Measurements from ENCODE around the gene ABTB2. TPM values are rescaled to one million over a fixed set of nuclear protein-coding genes. Genes with fewer than 3 reads are reported as not detected.

ABTB2 gene
- total and polyA plus RNA-seq, 2 of the 8 experiments (the other 6 are each of a cell fraction or from before 2014, with no cell fraction given), result 7.7 to 10.2 TPM

DNA sequence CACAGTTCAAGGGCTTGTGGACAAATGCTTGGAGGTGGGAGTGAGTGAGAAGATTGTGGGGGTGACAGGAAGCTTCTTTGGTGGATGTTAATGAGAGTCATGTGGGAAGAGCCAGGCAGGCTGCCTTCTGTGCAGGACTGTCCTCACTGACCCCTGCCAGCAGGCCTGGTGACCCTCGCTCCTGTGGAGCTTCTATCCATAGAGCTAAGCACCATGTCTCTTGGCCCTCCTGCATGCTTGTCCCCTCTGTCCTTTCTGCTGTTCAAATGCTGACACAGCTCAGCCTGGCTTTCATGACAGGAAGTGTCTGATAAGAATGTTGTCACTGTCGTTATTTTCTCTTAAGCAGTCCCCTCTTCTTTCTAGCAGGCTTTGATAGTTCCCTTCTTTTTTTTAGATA, 214.8 kb downstream of the ABTB2 start:
- H3K56ac ChIP-seq (replicated peaks; ENCODE audit: insufficient read length, low read depth, low read length), result no peak overlapping the region
- no peak overlapping the region for H2AK5ac ChIP-seq (ENCODE audit: low read depth, low read length)
- H2BK20ac ChIP-seq (ENCODE audit: low read length), result no peak overlapping the region
- no peaks in the 10 kb centered on the region; the same call in 1 of the 2 replicates for H3K23me2 ChIP-seq (ENCODE audit: low read depth, low read length)
- H2BK5ac ChIP-seq (ENCODE audit: low read depth, low read length), result no peak overlapping the region
- no peak overlapping the region for H3K4ac ChIP-seq (replicated peaks; ENCODE audit: insufficient read length, low read depth, low read length)
- no peak overlapping the region for H4K91ac ChIP-seq (replicated peaks; ENCODE audit: insufficient read length, low read length)
- no peak overlapping the region for H3K23ac ChIP-seq (ENCODE audit: insufficient read length)
- no peaks in the 10 kb centered on the region for H3K79me2 ChIP-seq (ENCODE audit: control insufficient read depth in 1 of 2, insufficient read depth in 2 of 2, low read length in 2 of 2)
- CTCF ChIA-PET (ENCODE audit: partially characterized antibody), result interaction anchor here (0.7 to 1.3 kb wide), 2 partner anchors 17 to 114 kb away, joined by 3 read pairs; no protein-coding TSS in a partner anchor
- peaks cover 45 to 87% (median 65%) of the 10 kb centered on the region in 4 experiments for H3K36me3 ChIP-seq (ENCODE audit: control insufficient read depth in 2 of 4, insufficient read depth in 4 of 4, low read length in 3 of 4)
- no peaks in the 10 kb centered on the region for H3K4me1 ChIP-seq (replicated peaks in 1 of 4; ENCODE audit: control insufficient read depth in 3 of 4, insufficient read depth in 4 of 4, low read length in 3 of 4)
- H3K18ac ChIP-seq (ENCODE audit: extremely low read depth, low read length), result no peak overlapping the region
- FAIRE-seq (no peak), DNase-seq (ENCODE audit: low read depth in 1 of 2, low spot score in 2 of 2) (no peak)
- no peak overlapping the region for H2BK120ac ChIP-seq (replicated peaks; ENCODE audit: low read depth, low read length)
- H3K9me3 ChIP-seq (ENCODE audit: insufficient read depth in 2 of 2, low read depth in 1 of 2, low read length in 1 of 2), result no peaks in the 10 kb centered on the region
- no peak overlapping the region for H2BK15ac ChIP-seq (ENCODE audit: low read length)
- H2BK12ac ChIP-seq (ENCODE audit: low read depth, low read length), result no peak overlapping the region
- no peak overlapping the region for H3K9ac ChIP-seq (replicated peaks in 1 of 4; ENCODE audit: extremely low read depth in 1 of 4, low read depth in 3 of 4, low read length in 3 of 4)
- no peaks in the 10 kb centered on the region for H3K27me3 ChIP-seq (replicated peaks in 1 of 4; ENCODE audit: control insufficient read depth in 3 of 4, extremely low read depth in 1 of 4, insufficient read depth in 3 of 4, low read length in 3 of 4)
- H4K8ac ChIP-seq (ENCODE audit: extremely low read depth, insufficient read depth, low read length), result no peak overlapping the region
- H3K14ac ChIP-seq (ENCODE audit: insufficient read length), result no peak overlapping the region
- POLR2A ChIA-PET (ENCODE audit: partially characterized antibody), result interaction anchor here (0.7 to 4.5 kb wide), 5 partner anchors 10 to 76 kb away, joined by 3 to 23 read pairs (median 4); partner anchors contain the start of gene NAT10
- no peak overlapping the region for H3K4me3 ChIP-seq (ENCODE audit: extremely low read depth in 1 of 4, insufficient read depth in 2 of 4, low read depth in 3 of 4, low read length in 4 of 4)
- 83% methylated on average over 2 of the region's 2 CpGs; no CpG with 5 or more reads in 1 of the 2 experiments for WGBS, 2 experiments (ENCODE audit: extremely low coverage in 1 of 2, insufficient coverage in 1 of 2, insufficient read length in 1 of 2, insufficient replicate concordance in 2 of 2, low coverage in 1 of 2, low lambda C conversion rate in 2 of 2, missing lambda C conversion rate in 1 of 2)
- no peak overlapping the region for H4K5ac ChIP-seq (ENCODE audit: insufficient read length, low read depth, low read length)
- H3K79me1 ChIP-seq (ENCODE audit: low read depth, low read length), result no peaks in the 10 kb centered on the region
- H4K20me1 ChIP-seq (replicated peaks in 1 of 2; ENCODE audit: control insufficient read depth in 1 of 2, insufficient read depth in 2 of 2, low read length in 2 of 2), result peaks cover 0 to 7% of the 10 kb centered on the region in 2 experiments
- no peak overlapping the region for H3K4me2 ChIP-seq (ENCODE audit: insufficient read depth in 1 of 2, low read depth in 2 of 2, low read length in 2 of 2)
- H2AFZ ChIP-seq (ENCODE audit: low read length), result no peak overlapping the region
- no peak overlapping the region for H3K27ac ChIP-seq (ENCODE audit: low read depth, low read length)
- TF ChIP-seq ASH2L (IDR thresholded peaks at IDR 0.05; ENCODE audit: low read length) (no peak), TBP (IDR thresholded peaks at IDR 0.05; ENCODE audit: low read depth, low read length) (no peak), EGR1 (IDR thresholded peaks at IDR 0.05; ENCODE audit: borderline replicate concordance, low read depth, low read length) (no peak), NANOG (IDR thresholded peaks at IDR 0.05; ENCODE audit: insufficient read depth, low read depth, low read length, poor library complexity, severe bottlenecking) (no peak), RXRA (IDR thresholded peaks at IDR 0.05; ENCODE audit: insufficient read depth, low read depth, low read length) (no peak), SRF (IDR thresholded peaks at IDR 0.05; ENCODE audit: low read depth, low read length) (no peak), CHD1 (IDR thresholded peaks at IDR 0.05; ENCODE audit: low read depth, low read length) (no peak), RBBP5 (IDR thresholded peaks at IDR 0.05; ENCODE audit: borderline replicate concordance, low read depth, low read length) (no peak), JUND (IDR thresholded peaks at IDR 0.05; ENCODE audit: low read length) (no peak), BCL11A (IDR thresholded peaks at IDR 0.05; ENCODE audit: low read depth in 2 of 2, low read length in 2 of 2) (no peak), CHD2 (IDR thresholded peaks at IDR 0.05; ENCODE audit: low read length) (no peak), HDAC2 (IDR thresholded peaks at IDR 0.05; ENCODE audit: borderline replicate concordance in 1 of 2, low read depth in 2 of 2, low read length in 2 of 2) (no peak), TCF12 (IDR thresholded peaks at IDR 0.05; ENCODE audit: low read depth, low read length) (no peak), SIX5 (IDR thresholded peaks at IDR 0.05; ENCODE audit: low read depth, low read length) (no peak)
- TF ChIP-seq, protein P1, sequence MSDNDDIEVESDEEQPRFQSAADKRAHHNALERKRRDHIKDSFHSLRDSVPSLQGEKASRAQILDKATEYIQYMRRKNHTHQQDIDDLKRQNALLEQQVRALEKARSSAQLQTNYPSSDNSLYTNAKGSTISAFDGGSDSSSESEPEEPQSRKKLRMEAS (IDR thresholded peaks at IDR 0.05), result no peak
